GM19193 (cell line): ENCODE data around the gene EBP.

Source experiments
- POLR2A ChIP-seq: IDR thresholded peaks from 4 replicates; pipeline ENCODE4 v1.6.1; 2011; ENCODE audit not compliant: insufficient read depth, insufficient read length; ENCODE audit errors: extremely low read depth

The EBP gene

DNA sequence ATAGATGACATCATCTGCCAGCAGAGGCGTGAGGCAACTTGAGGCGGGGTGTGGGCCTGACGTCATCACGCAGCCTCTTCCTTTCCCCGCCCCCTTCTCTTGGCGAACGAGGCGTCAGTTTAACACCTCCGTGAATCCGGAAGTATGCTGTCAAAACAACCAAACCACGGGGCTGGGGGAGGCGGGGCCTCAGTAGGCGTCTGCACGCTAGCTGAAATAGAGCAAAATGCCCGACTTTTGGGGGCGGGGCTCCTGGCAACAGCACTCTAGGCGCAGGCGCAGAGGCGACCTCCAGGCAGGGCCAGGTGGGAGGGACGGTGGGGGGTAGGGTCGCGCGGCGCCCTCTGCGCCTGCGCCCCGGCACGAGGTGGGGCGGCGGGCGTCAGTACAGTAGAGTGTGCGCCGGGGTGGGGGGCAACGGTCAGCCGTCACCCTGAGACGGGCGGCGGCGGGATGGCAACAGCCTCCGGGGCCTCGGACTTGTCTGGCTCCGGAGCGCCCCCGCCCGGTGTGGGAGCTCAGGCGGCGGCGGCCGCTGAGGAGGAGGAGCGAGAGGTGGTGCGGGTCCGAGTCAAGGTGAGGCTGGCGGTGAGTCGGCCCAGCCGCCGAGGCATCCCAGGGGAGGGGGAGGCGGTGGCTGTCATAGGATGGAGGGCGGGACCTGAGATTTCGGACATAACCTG, 17.9 kb downstream of the EBP start, which contains the start of gene TBC1D25:
Gene TBC1D25 (plus strand): TSS at position 370 of the 683 bp plus-strand sequence. CDS start 84 bp downstream, at position 454.
- peak; percentile 42 for TF ChIP-seq POLR2A

GRCh38 chrX:48540028-48540375, 18.4 kb downstream of the EBP start:
- TF ChIP-seq POLR2A, result peak; percentile 5

- TF ChIP-seq POLR2A, result no peak
Measured at GRCh38 chrX:48540480-48540879, 18.9 kb downstream of the EBP start.

GRCh38 chrX:48541140-48541814, 19.7 kb downstream of the EBP start:
- no peak for TF ChIP-seq POLR2A

- no peak for TF ChIP-seq POLR2A
Measured at GRCh38 chrX:48548871-48549270, 27.3 kb downstream of the EBP start.

DNA sequence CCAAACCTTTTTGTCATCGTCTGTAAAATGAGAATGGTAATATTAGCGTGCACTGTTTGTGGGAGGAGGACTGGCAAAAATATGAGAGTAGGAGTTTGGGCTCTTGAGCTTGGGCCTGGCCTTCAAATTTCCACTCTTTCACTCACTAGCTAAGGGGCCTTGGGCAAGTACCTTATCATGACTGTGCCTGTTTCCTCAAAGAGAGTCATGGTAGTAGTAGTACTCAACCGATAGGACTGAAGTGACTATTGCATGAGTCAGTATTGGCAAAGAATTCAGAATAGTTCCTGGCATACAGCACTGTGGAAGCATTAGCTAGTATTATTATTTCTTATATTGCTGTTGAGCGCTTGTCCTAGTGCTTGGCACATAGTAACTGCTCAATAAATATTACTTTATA, 36.7 kb downstream of the EBP start:
- no peak for TF ChIP-seq POLR2A

DNA sequence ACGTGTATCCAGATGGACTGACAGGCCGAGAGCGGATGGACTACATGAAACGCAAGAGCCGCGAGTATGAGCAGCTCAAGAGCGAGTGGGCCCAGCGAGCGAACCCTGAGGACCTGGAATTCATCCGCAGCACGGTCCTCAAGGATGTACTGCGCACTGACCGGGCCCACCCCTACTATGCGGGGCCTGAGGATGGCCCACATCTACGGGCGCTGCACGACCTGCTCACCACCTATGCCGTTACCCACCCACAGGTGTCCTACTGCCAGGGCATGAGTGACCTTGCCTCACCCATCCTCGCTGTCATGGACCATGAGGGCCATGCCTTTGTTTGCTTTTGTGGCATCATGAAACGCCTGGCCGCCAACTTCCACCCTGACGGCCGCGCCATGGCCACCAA, 38.0 kb downstream of the EBP start:
- no peak for TF ChIP-seq POLR2A

- no peak for TF ChIP-seq POLR2A
Measured at GRCh38 chrX:48560056-48560455, 38.4 kb downstream of the EBP start.

DNA sequence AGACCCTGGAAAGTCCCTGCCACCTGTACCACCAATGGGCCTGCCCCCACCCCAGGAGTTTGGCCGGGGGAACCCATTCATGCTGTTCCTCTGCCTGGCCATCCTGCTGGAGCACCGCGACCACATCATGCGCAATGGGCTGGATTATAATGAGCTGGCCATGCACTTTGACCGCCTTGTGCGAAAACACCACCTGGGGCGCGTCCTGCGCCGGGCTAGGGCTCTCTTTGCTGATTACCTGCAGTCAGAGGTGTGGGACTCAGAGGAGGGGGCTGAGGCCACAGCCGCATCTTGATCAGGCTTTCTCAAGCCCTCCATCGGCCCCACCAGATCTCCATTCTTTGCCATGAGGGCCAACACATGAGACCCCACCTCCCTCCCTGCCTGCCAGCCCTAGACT, 39.1 kb downstream of the EBP start:
- no peak for TF ChIP-seq POLR2A

- no peak for TF ChIP-seq POLR2A
Measured at GRCh38 chrX:48569958-48570357, 48.4 kb downstream of the EBP start.

GRCh38 chrX:48573690-48574269, 52.2 kb downstream of the EBP start:
- no peak for TF ChIP-seq POLR2A

GRCh38 chrX:48574270-48575266, 53.0 kb downstream of the EBP start, which contains the start of gene RBM3:
Gene RBM3, plus strand, starts transcription at chrX:48574484. Its CDS starts 697 bp downstream, at chrX:48575181.
- TF ChIP-seq POLR2A, result peak; percentile 92

- no peak for TF ChIP-seq POLR2A
Measured at GRCh38 chrX:48575642-48576041, 54.0 kb downstream of the EBP start.

DNA sequence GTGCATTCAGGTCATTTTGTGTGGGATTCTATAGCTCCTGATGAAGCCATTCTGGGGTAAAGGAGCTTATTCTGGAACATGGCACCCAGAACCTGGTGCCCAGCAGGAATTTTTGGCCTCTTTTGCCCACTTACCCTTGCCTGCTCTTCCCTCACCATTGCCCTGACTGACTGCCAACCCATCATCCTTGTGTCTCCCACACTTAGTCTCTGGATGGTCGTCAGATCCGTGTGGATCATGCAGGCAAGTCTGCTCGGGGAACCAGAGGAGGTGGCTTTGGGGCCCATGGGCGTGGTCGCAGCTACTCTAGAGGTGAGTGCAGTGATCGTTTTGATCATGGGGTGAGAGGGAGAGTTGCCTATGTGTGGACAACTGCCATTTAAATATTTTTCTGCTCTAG, 54.5 kb downstream of the EBP start:
- TF ChIP-seq POLR2A, result no peak
